GM12878 (cell line): ENCODE data around the gene UBAP1L. TPM values are rescaled to one million over a fixed set of nuclear protein-coding genes. Genes with fewer than 3 reads are reported as not detected.

Source experiments
- ATAC-seq: fragments of 200-7000 bp; cut with Tn5 transposase; 3 replicates; pipeline ENCODE4 v1.9.1; 2020; ENCODE audit warnings: mild to moderate bottlenecking, moderate library complexity
- BruUV-seq: library from RNA; stranded (reverse); fragments of 400-500 nt; replicated peaks from 2 replicates; lab custom pipeline; 2021; lab: Mats Ljungman, UMichigan
- CTCF ChIA-PET: fragments of 300-600 bp; sonication (Branson Sonifier 250); formaldehyde crosslinking; extraction: SDS; loops from one replicate; lab custom pipeline; 2021; ENCODE audit warnings: inconsistent platforms; lab: Yijun Ruan, JAX
- POLR2A ChIA-PET: fragments of 350-600 bp; formaldehyde crosslinking; extraction: SDS; loops from one replicate; lab custom pipeline; 2021; ENCODE audit warnings: inconsistent platforms; lab: Charles Lee
- RAD21 ChIA-PET: fragments of 300-600 bp; sonication (Branson Sonifier 250); formaldehyde crosslinking; loops from one replicate; lab custom pipeline; 2023; ENCODE audit warnings: antibody characterized with exemption; ENCODE audit not compliant: unreplicated experiment; lab: Charles Lee
- SMC1A ChIA-PET: fragments of 300-600 bp; sonication (Branson Sonifier 250); formaldehyde crosslinking; loops from one replicate; lab custom pipeline; 2023; ENCODE audit not compliant: unreplicated experiment, uncharacterized antibody; lab: Charles Lee
- DNase-seq: peaks from one replicate; pipeline ENCODE4 v3.0.0-alpha.2; 2011; ENCODE audit warnings: low read depth, low spot score
- FAIRE-seq: peaks from 3 replicates; lab custom pipeline; 2011; peaks lifted over from hg19 to GRCh38; lab: Jason Lieb, UNC
- H2AFZ ChIP-seq: 2 replicates; pipeline ENCODE4 v1.6.0; 2011; ENCODE audit warnings: low read depth, low read length, control low read depth; ENCODE audit not compliant: control insufficient read depth
- H3K27ac ChIP-seq: 2 replicates; pipeline ENCODE4 v1.5.1; 2011; ENCODE audit warnings: control low read depth; ENCODE audit not compliant: control insufficient read depth, insufficient read depth
- H3K27me3 ChIP-seq, 2 experiments: replicated peaks in 1 of 2; 2 replicates each; pipeline versions ENCODE4 v1.6.0 to v1.6.1; 2011; ENCODE audit warnings: low read length in 1 of 2; ENCODE audit not compliant: control insufficient read depth in 2 of 2, insufficient read depth in 2 of 2
- H3K36me3 ChIP-seq, 2 experiments: 2 replicates each; pipeline ENCODE4 v1.5.1; 2011; ENCODE audit warnings: low read length in 1 of 2; ENCODE audit not compliant: control insufficient read depth in 2 of 2, insufficient read depth in 2 of 2
- H3K4me1 ChIP-seq: 2 replicates; pipeline ENCODE4 v1.6.1; 2011; ENCODE audit warnings: mild to moderate bottlenecking, low read length, moderate library complexity, mixed read lengths; ENCODE audit not compliant: control insufficient read depth, insufficient read depth
- H3K4me2 ChIP-seq: 2 replicates; pipeline ENCODE4 v1.6.0; 2011; ENCODE audit warnings: control low read depth; ENCODE audit not compliant: control insufficient read depth, insufficient read depth
- H3K4me3 ChIP-seq: fragments of 200-600 bp; sonication (generic); 2 replicates; pipeline ENCODE4 v1.5.1; 2016
- H3K79me2 ChIP-seq: 2 replicates; pipeline ENCODE4 v1.6.0; 2011; ENCODE audit warnings: low read length; ENCODE audit not compliant: control insufficient read depth, insufficient read depth
- H3K9ac ChIP-seq: 2 replicates; pipeline ENCODE4 v1.8.0; 2011; ENCODE audit warnings: low read length, control low read depth, mixed read lengths; ENCODE audit not compliant: control insufficient read depth, insufficient read depth
- H3K9me3 ChIP-seq: replicated peaks from 3 replicates; pipeline ENCODE4 v1.5.1; 2011; ENCODE audit warnings: mild to moderate bottlenecking, low read length; ENCODE audit not compliant: control insufficient read depth, insufficient read depth
- H4K20me1 ChIP-seq: 2 replicates; pipeline ENCODE4 v1.6.0; 2011; ENCODE audit not compliant: control insufficient read depth, insufficient read depth
- ATF7 ChIP-seq: fragments of 450-650 bp; IDR thresholded peaks from 2 replicates; pipeline ENCODE4 v1.6.1; 2016; ENCODE audit warnings: low read depth, mild to moderate bottlenecking
- CEBPB ChIP-seq, 2 experiments: fragments of 150-350 bp in 1 of 2; IDR thresholded peaks; 2 replicates each; pipeline ENCODE4 v1.6.1; 2012 to 2014; ENCODE audit warnings: low read depth in 2 of 2, low read length in 2 of 2, borderline replicate concordance in 1 of 2, inconsistent platforms in 1 of 2
- EGR1 ChIP-seq, 2 experiments: IDR thresholded peaks; 1 replicate in 1 of 2; 2 replicates in 1 of 2; pipeline ENCODE4 v1.6.1; 2011 to 2012; ENCODE audit warnings: low read depth in 2 of 2, low read length in 2 of 2, borderline replicate concordance in 1 of 2, mild to moderate bottlenecking in 1 of 2, moderate library complexity in 1 of 2
- ETV6 ChIP-seq, 2 experiments: fragments of 450-650 bp in 1 of 2; IDR thresholded peaks in 1 of 2; conservative IDR thresholded peaks in 1 of 2; 2 replicates each; pipeline ENCODE4 v1.6.1; 2014; ENCODE audit warnings: antibody characterized with exemption in 1 of 2, borderline replicate concordance in 1 of 2, low read depth in 1 of 2, mild to moderate bottlenecking in 1 of 2, moderate library complexity in 1 of 2
- HDAC6 ChIP-seq: fragments of 200-600 bp; sonication (generic); IDR thresholded peaks from one replicate; pipeline ENCODE4 v1.8.0; 2017; ENCODE audit warnings: antibody characterized with exemption; ENCODE audit not compliant: unreplicated experiment
- HDGF ChIP-seq: fragments of 450-650 bp; IDR thresholded peaks from 2 replicates; pipeline ENCODE4 v1.6.1; 2016; ENCODE audit warnings: antibody characterized with exemption
- KAT2A ChIP-seq: conservative IDR thresholded peaks from 2 replicates; pipeline ENCODE4 v1.6.1; 2011; ENCODE audit warnings: low read depth, low read length; ENCODE audit not compliant: control insufficient read depth
- LARP7 ChIP-seq: fragments of 450-650 bp; IDR thresholded peaks from 2 replicates; pipeline ENCODE4 v1.6.1; 2017; ENCODE audit warnings: mild to moderate bottlenecking
- NBN ChIP-seq: fragments of 450-650 bp; IDR thresholded peaks from 2 replicates; pipeline ENCODE4 v1.6.1; 2016
- POU2F2 ChIP-seq: IDR thresholded peaks from 3 replicates; pipeline ENCODE4 v1.6.1; 2011; ENCODE audit warnings: low read depth, mild to moderate bottlenecking, low read length, borderline replicate concordance
- SREBF1 ChIP-seq: IDR thresholded peaks from 2 replicates; pipeline ENCODE4 v1.6.1; 2012; ENCODE audit warnings: mild to moderate bottlenecking, low read length
- STAT1 ChIP-seq: fragments of 450-650 bp; conservative IDR thresholded peaks from 2 replicates; pipeline ENCODE4 v1.6.1; 2014; ENCODE audit warnings: antibody characterized with exemption, mild to moderate bottlenecking
- STAT3 ChIP-seq: IDR thresholded peaks from 2 replicates; pipeline ENCODE4 v1.6.1; 2011; ENCODE audit warnings: low read depth, low read length, improper control_type of control experiment
- WGBS: methylation state at CpG from one replicate; pipeline ENCODE4 v1.1.6; 2016; ENCODE audit warnings: low lambda C conversion rate; ENCODE audit not compliant: insufficient replicate concordance, insufficient coverage; ENCODE audit errors: missing lambda C conversion rate; 5-methylcytosine and 5-hydroxymethylcytosine counted together
- in situ Hi-C: fragments of 300-500 bp; cut with MboI; formaldehyde crosslinking; loops from 9 replicates; pipeline ENCODE4 v1.14.3; 2018; ENCODE audit warnings: mixed read lengths
- intact Hi-C: fragments of 100-400 bp; cut with micrococcal nuclease; formaldehyde crosslinking; loops from one replicate; pipeline ENCODE4 v1.14.2; 2022; ENCODE audit not compliant: unreplicated experiment
- polyA plus RNA-seq, 11 experiments: library from polyadenylated mRNA; depleted of rRNA in 4 of 11; unstranded in 6 of 11; stranded (reverse) in 5 of 11; fragments of >200 nt; fragmentation: Nextera tagmentation in 4 of 11; fragmentation: Illumina TruSeq in 1 of 11; extraction: Ambion mirVana in 4 of 11; extraction: Trizol in 1 of 11; gene quantifications; 1 replicate in 1 of 11; 2 replicates in 10 of 11; pipeline versions ENCODE4 v1.2.1 to v1.2.3, GENCODE V29; 2011 to 2016; ENCODE audit warnings: inconsistent platforms in 2 of 11, missing spikeins in 2 of 11, low read depth in 1 of 11
- total RNA-seq, 4 experiments: library from RNA; depleted of rRNA in 3 of 4; stranded (reverse); fragments of >200 nt in 3 of 4; fragmentation: Illumina TruSeq in 1 of 4; extraction: Trizol in 1 of 4; gene quantifications; 2 replicates each; pipeline versions ENCODE4 v1.2.1 to v1.2.3, GENCODE V29; 2013 to 2021
- TF ChIP-seq, protein P1 (sequence below): fragments of 450-650 bp; IDR thresholded peaks from 2 replicates; pipeline ENCODE4 v1.6.1; 2017; ENCODE audit warnings: mild to moderate bottlenecking, low read depth, inconsistent platforms; ENCODE audit not compliant: poor library complexity, severe bottlenecking

Gene UBAP1L
- total and polyA plus RNA-seq, 10 of the 15 experiments (the other 5 are each of a cell fraction or from before 2014, with no cell fraction given), result 0.03 to 2.6 (median 1.0) TPM

DNA sequence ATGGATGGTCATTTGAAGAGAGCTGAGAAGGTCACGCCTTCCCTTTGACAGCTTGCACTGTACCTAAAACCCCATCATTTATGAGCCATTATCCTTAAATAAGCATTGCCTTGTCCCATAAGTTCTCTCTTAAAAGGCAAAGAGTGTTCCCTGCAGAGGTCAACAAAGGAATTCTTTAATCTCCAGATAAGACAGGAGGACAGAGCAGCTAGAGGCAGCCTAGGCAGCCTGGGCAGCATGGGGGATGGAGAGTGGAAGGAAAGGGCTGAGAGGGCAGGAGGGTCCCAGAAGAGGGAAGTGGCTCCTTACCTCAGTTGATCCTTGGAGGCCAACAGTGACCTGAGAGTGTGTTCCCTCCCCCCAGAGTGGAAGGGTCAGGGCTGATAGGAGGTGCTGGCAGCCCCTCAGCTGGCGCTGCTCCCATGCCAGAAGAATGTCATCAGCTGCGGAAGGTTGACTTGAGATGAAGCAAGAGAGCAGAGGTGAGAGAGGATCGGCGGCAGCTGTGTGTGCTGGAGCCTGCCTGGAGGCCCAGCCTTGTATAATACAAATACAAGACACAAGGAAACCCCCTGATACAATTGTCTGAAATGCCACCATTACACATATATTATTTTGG is 25.7 kb downstream of the UBAP1L start:
- Histone ChIP-seq H4K20me1 (no peaks in the 10 kb centered on the region), H3K9ac (no peak overlapping the region), H3K36me3 (no peaks in the 10 kb centered on the region), H2AFZ (no peak overlapping the region), H3K79me2 (no peaks in the 10 kb centered on the region), H3K9me3 (no peaks in the 10 kb centered on the region), H3K27me3 (no peaks in the 10 kb centered on the region), H3K4me1 (no peaks in the 10 kb centered on the region), H3K4me3 (no peak overlapping the region), H3K27ac (no peak overlapping the region), H3K4me2 (no peak overlapping the region)
- 93% methylated on average over 5 of the region's 5 CpGs for WGBS
- ChIA-PET SMC1A (no interaction called here), CTCF (interaction anchor here (0.6 kb wide), 1 partner anchor 254 kb away, joined by 3 read pairs; no protein-coding TSS in a partner anchor), POLR2A (no interaction called here), RAD21 (interaction anchor here (0.6 kb wide), 1 partner anchor 37 kb away, joined by 3 read pairs; no protein-coding TSS in a partner anchor)
- no peak for DNase-seq
- no peak for ATAC-seq
- in situ Hi-C loops (no loop called here), intact Hi-C loops (loop anchor here (10.0 kb wide), 1 partner anchor 355 kb away; no protein-coding TSS in a partner anchor)
- no peak for FAIRE-seq
- BruUV-seq, result no TSS peak
- TF ChIP-seq ATF7 (no peak), LARP7 (no peak), HDAC6 (no peak), STAT3 (no peak), STAT1 (no peak), ETV6 (conservative IDR thresholded peaks at IDR 0.05 in 1 of 2, IDR thresholded peaks at IDR 0.05 in 1 of 2; ENCODE audit: borderline replicate concordance in 1 of 2, low read depth in 1 of 2) (no peak), POU2F2 (no peak), CEBPB (IDR thresholded peaks at IDR 0.05; ENCODE audit: borderline replicate concordance in 1 of 2, low read depth in 2 of 2, low read length in 2 of 2) (no peak), HDGF (no peak), SREBF1 (no peak), NBN (no peak), KAT2A (no peak), EGR1 (IDR thresholded peaks at IDR 0.05; ENCODE audit: borderline replicate concordance in 1 of 2, low read depth in 2 of 2, low read length in 2 of 2) (no peak)
- TF ChIP-seq, protein P1, sequence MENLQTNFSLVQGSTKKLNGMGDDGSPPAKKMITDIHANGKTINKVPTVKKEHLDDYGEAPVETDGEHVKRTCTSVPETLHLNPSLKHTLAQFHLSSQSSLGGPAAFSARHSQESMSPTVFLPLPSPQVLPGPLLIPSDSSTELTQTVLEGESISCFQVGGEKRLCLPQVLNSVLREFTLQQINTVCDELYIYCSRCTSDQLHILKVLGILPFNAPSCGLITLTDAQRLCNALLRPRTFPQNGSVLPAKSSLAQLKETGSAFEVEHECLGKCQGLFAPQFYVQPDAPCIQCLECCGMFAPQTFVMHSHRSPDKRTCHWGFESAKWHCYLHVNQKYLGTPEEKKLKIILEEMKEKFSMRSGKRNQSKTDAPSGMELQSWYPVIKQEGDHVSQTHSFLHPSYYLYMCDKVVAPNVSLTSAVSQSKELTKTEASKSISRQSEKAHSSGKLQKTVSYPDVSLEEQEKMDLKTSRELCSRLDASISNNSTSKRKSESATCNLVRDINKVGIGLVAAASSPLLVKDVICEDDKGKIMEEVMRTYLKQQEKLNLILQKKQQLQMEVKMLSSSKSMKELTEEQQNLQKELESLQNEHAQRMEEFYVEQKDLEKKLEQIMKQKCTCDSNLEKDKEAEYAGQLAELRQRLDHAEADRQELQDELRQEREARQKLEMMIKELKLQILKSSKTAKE, result no peak
